HG03354 (cell line): Measurements from ENCODE around the gene CRIP1.

Source experiments
- ATAC-seq: cut with Tn5 transposase; IDR thresholded peaks from one replicate; pipeline ENCODE4 v1.9.1; 2021; ENCODE audit warnings: mild to moderate bottlenecking; ENCODE audit not compliant: unreplicated experiment, poor library complexity, severe bottlenecking

CRIP1 gene

DNA sequence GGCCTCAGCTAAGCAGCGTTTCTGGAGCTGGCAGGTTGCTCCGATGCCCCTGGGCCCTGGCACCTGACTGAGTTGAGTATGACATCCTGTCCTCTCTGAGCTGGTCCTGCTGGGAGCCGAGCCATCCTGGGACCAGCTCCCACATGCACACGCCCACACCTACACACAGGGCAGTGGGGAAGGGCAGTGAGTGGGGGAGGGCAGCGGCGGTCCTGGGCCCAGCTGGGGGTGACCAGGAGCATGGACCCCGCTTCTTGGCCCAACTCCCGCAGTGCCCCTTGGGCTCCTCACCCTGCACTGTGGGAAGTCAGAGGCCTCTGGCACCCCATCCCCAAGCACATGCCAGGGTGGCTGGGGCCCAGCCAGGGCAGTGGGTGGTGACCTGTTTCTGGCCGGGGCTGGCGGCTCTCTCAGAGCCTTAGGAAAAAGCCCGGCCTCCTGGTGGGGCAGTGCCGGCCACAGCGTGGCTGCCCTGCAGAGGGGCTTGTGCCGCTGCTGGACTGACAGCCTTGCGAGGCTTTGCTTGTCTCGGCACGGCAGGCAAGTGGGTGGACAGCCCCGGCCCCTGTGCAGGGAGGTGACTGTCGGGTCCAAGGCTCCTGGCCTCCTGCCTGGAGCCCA is 18.0 kb upstream of the CRIP1 start:
- ATAC-seq: no peak

DNA sequence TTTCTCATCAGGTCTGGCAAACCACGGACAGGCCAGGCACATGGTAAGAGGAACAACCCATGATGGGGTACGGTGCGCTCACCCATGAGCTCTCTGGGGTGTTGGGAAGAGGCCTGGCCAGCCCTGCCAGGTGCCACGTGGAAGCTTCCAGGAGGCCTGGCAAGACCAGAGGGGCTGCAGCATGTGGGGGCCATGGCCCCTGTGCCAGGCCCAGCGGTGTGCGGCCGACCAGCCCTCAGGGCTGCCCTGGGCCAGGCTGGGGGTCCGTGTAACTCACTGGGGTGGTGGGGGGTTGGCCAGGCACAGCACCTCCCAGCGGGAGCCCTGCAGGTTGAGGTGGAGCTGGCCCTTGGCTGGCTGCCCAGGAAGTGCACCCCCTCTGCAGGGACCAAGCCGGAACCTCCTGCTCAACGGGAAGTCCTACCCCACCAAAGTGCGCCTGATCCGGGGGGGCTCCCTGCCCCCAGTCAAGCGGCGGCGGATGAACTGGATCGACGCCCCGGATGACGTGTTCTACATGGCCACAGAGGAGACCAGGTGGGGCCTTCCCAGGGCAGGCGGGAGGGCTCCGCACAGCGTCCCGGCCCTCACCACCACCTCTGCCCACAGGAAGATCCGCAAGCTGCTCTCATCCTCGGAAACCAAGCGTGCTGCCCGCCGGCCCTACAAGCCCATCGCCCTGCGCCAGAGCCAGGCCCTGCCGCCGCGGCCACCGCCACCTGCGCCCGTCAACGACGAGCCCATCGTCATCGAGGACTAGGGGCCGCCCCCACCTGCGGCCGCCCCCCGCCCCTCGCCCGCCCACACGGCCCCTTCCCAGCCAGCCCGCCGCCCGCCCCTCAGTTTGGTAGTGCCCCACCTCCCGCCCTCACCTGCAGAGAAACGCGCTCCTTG is 17.0 kb upstream of the CRIP1 start:
- ATAC-seq: no peak

DNA sequence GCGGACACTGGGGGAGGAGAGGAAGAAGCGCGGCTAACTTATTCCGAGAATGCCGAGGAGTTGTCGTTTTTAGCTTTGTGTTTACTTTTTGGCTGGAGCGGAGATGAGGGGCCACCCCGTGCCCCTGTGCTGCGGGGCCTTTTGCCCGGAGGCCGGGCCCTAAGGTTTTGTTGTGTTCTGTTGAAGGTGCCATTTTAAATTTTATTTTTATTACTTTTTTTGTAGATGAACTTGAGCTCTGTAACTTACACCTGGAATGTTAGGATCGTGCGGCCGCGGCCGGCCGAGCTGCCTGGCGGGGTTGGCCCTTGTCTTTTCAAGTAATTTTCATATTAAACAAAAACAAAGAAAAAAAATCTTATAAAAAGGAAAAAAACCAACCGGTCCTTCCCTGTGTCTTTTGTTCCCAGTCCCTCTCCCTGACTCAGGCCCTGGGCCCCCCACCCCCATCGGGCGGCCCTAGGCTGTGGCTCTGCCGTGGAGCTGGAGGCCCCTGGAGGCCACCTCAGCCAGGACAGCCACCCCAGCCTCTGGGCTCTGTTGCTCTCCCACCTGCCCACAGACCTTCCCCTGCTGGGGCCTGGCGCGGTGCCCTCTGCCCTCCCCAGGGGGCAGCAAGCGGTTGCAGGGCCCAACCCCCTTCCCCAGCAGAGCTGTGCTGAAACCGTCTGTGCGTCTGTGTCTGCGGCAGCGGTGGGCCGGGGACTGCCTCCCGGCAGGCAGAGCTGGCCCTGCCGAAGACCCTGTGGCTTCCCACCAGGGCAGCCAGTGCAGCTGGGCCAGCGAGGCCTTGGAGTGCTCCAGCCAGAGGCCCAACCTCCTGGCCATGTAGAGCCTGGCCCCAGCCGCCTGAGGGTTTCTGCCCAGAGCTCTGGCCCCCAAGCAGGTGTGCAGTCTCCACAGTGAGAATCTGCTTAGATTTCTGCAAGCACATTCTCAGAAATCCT is 16.1 kb upstream of the CRIP1 start:
- ATAC-seq: no peak

GRCh38 chr14:105471297-105471821 is 15.3 kb upstream of the CRIP1 start:
- ATAC-seq: no peak

DNA sequence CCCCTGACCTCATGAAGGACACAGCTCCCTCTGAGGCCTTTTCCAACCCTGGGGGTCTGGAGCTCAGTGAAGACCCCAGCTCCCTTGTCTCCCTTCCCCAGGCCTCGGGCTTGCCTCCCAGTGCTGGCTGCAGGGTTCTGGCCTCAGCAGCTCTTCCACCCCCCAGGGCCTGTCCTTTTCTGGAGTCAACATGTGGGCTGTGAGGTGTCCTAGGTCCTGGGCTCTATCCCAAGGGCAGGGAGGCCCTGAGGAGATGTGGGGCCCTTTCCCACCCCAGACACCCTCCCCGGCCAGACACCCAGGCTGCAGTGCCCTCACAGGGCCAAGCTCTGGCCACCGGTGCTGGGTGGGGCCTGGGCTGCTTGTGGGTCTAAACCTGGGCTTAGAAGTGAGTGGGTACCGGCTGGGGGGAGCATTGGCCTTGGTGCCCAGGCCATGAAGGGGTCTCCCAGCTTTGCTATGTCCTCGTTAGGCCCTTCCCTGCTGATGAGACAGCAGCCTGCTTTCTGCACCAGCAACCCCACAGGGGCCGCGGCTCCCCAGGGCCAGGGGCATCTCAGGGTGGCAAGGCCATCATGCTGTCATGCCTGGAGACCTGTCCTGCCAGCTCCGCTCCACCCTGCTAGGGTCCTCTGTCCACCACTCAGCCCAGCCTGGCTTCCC is 14.7 kb upstream of the CRIP1 start:
- no peak for ATAC-seq

- ATAC-seq: no peak
Observed at GRCh38 chr14:105472486-105472991, 14.1 kb upstream of the CRIP1 start.

- no peak for ATAC-seq
Observed at GRCh38 chr14:105473033-105473676, 13.5 kb upstream of the CRIP1 start.

DNA sequence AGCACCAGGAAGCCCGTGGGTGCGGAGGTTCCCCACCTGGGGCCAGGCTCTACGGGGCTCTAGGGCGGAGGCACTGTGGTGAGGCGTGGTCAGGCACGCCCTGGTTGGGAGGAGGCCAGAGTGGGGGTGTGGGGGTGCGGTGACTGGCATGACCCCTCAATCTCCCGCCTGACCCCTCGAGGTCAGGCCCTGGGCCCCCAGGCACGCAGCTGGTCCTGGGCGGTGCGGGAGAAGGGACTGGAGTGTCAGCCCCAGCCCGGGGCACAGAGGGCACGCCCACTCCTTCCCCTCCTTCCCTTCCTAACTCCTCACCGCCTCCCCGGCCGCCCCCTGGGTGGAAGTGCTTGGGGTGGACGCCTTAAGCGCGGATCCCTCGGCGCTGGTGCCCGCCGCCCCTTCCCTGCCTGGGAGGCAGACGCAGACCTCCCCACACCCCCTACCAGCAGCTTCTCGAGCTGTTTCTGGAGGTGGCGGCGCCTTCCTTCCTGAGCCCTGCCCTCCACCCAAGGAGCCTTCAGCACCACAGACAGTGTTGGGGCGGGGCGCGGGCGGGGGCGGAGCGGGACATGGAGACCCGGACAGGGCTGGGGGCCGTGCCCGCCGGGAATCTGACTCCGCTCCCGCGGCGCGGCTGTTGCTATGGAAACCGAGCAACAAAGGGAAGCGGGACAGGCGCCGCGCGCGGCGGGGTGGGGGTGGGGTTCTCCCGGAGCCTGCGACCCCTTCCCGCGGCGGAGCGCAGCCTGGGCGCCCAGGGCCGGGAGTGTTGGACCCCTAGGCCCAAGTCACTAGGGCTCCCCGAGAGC is 12.8 kb upstream of the CRIP1 start:
- no peak for ATAC-seq

DNA sequence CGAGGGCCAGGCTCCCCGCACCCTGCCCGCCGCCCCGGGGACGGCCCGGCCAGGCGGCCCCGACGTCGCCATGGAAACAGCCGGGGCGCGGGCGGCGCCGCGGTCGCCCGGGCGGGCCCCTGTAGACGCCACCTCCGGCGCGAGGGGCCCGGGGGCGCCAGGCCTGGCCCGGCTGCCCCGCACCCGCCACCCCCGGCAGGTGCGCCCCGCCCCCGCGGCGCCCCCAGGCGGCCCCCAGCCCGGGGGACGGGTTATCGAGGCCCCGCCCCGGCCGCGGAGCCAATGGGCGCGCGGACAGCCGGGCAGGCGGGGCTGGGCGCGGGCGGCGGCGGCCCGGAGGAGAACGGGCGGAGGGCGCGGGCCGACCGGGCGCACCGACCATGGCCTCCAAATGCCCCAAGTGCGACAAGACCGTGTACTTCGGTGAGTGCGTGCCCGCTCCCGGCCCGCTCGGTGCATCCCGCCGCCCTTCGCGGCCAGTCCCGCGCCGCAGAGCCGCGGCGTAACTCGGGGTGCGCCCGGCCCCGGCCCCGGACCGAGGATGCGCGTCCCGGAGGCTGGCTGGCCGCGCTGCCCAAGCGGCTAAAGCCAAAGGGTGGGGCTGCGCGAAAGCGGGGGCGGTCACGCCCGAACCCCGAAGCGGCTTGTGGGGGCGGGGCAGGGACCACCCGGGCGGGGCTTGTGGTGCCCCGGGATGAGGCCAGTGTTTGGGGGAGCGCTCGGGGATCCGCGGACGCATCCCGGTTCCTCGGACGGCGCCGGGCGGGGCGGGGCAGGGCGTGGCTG is 12.0 kb upstream of the CRIP1 start, which contains the start of gene CRIP2:
CRIP2 (plus strand) TSS at position 339 of the 786 bp plus-strand sequence; CDS start at position 381, 42 bp downstream.
- ATAC-seq: no peak

DNA sequence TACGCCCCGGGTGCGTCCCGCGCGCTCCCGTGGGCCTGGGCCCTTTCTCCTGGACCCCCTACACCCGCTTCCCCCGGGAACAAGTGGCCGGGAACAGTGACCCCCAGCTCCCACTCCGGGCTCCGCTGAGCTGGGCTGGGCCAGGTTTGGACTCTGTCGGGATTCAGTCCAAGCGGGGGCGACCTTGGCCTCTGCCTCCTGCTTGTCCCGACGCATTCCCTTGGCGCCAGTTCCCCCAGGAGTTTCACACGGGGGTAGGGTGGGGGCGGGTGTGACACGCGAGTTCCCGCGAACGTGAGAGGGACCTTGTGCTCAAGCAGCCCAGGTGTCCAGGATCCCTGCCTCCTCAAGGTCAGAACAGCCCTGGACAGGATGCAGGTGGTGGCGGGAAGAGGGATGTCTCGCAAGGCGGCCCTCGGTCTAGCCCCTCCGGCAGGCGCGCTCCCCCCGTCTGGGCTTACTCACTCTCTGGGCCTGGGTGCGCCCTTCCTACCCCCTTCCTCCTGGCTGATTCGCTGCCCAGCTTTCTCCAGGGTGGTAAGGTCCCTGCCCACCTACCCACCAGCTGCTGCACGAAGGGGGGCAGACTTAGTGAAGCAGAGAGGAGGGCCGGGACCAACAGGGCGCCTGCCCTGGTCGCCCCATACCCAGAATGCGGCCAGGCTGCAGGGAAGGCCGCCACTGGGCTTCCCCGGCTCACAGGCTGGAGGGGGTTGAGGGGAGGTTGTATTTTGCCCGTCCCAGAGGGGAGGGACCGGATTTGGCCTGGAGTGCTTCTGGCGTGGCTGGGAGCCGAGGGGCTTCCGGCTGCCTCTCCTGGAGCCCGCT is 11.2 kb upstream of the CRIP1 start:
- ATAC-seq: no peak

GRCh38 chr14:105476097-105476830 is 10.4 kb upstream of the CRIP1 start:
- no peak for ATAC-seq

DNA sequence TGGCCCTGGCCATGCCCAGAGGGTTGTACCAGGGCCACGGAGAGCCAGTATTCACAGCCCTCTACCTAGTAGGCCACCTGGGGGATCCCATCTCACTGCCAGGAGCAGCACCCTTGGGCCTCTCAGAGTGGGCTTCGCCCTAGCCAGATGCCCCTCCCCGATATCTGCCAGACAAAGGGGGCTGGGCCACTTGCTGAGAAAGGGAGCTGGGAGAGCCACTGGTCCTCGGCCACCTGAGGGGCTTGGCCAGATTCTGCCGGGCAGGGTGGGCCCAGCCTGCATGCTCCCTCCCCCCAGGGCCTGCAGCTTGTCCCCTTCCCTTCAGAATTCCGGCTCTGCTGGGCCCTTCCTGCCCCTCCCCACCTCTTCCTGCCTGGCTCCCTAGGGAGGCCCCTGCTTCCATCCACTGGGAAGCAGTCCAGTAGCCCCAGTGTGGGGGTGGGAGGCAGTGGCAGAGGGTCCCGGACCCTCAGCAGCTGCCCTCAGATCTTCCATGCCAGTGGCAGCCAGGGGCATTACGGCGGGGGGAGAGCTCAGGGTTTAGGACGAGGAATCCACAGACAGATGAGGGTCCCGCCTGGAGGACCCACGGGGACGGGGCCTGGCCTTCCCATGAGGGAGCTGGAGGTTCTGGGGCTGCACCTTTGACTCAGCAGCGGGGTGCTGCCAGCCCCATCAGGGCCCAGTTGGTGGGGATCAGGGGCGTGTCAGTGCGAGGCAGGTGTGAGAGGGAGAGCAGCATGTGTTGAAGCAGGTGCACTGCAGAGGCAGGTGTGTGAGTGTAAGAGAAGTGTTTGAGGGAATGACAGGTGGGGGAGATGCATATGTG is 9.6 kb upstream of the CRIP1 start:
- no peak for ATAC-seq

DNA sequence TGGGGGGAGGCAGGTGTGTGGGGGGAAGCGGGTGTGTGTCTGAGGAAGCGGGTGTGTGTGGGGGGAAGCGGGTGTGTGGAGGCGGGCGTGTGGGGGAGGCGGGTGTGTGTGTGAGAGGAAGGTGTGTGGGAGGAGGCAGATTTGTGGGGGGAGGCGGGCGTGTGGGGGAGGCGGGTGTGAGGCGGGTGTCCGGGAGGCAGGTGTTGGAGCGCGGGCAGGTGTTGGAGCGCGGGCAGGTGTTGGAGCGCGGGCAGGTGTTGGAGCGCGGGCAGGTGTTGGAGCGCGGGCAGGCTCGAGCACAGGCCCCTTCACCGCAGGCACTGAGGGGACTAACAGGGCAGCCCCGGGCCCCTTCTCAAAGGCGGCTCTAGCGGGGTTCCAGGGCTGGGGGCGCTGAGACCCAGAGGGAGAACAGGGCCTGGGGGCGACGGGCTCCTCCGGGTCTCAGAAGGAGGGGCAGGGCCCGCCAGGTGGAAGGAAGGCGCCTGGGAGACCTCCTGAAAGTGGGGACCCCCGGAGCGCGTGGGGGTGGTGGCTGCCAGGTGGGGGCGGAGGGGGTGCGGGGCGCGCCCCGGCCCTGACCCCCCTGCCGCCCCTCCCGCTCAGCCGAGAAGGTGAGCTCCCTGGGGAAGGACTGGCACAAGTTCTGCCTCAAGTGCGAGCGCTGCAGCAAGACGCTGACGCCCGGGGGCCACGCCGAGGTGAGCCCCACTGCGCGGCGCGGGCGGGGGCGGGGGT is 8.9 kb upstream of the CRIP1 start:
- no peak for ATAC-seq
